ENCODE measurements around the gene ENOX1.
"Not testable (repeated sequence)": the region's sequence is repeated elsewhere in the genome, so short reads cannot be mapped to it uniquely, and the experiment has no call there.

ENOX1 gene

GRCh38 chr13:43425234-43425633 lies 361.5 kb downstream of the ENOX1 start:
- no peak overlapping the region for H3K4me3 ChIP-seq (ENCODE audit: low read depth, low read length)
- H3K4ac ChIP-seq (ENCODE audit: low read depth, low read length), result no peak overlapping the region
- no peak overlapping the region for H2AK5ac ChIP-seq (ENCODE audit: low read length)
- no peak overlapping the region for H3K9ac ChIP-seq (ENCODE audit: low read length)
- H3K23ac ChIP-seq (ENCODE audit: low read length), result no peak overlapping the region
- H3K9me3 ChIP-seq (ENCODE audit: insufficient read depth, low read depth, low read length), result no peaks in the 10 kb centered on the region
- H3K27ac ChIP-seq (ENCODE audit: low read depth, low read length), result no peak overlapping the region
- no peak overlapping the region for H2BK5ac ChIP-seq (ENCODE audit: low read depth, low read length, poor library complexity)
- no peak overlapping the region for H4K12ac ChIP-seq (ENCODE audit: low read depth, low read length)
- no peak overlapping the region for H3K18ac ChIP-seq (ENCODE audit: low read length)
- WGBS (ENCODE audit: extremely low coverage, insufficient coverage, insufficient read length), result no CpG with 5 or more reads among the region's 1 CpG
- no peak overlapping the region for H4K91ac ChIP-seq (ENCODE audit: low read depth, low read length)
- H2AFZ ChIP-seq (ENCODE audit: insufficient read depth, low read length, poor library complexity), result no peak overlapping the region
- H4K8ac ChIP-seq (ENCODE audit: low read depth, low read length), result no peak overlapping the region
- no peak for DNase-seq
- H2BK120ac ChIP-seq (ENCODE audit: insufficient read depth, low read length, poor library complexity), result no peak overlapping the region
- no peak overlapping the region for H2BK12ac ChIP-seq (ENCODE audit: low read length)
- H3K14ac ChIP-seq (ENCODE audit: low read length), result no peak overlapping the region
- no peaks in the 10 kb centered on the region for H3K27me3 ChIP-seq (ENCODE audit: insufficient read depth, low read length)
- no peak overlapping the region for H3K4me2 ChIP-seq (ENCODE audit: low read length)
- no peaks in the 10 kb centered on the region for H3K79me1 ChIP-seq (ENCODE audit: low read length)
- no peaks in the 10 kb centered on the region for H3K36me3 ChIP-seq (ENCODE audit: control insufficient read depth in 1 of 2, insufficient read depth in 2 of 2, low read length in 2 of 2)
- no peaks in the 10 kb centered on the region for H3K79me2 ChIP-seq (ENCODE audit: control insufficient read depth, insufficient read depth, low read length, poor library complexity)
- no peaks in the 10 kb centered on the region for H3K4me1 ChIP-seq (ENCODE audit: control insufficient read depth in 1 of 2, insufficient read depth in 2 of 2, low read length in 2 of 2)

- Histone ChIP-seq H2BK12ac (ENCODE audit: low read length) (no peak overlapping the region), H3K27me3 (ENCODE audit: insufficient read depth, low read length) (no peaks in the 10 kb centered on the region), H4K91ac (ENCODE audit: low read depth, low read length) (no peak overlapping the region), H3K79me2 (ENCODE audit: control insufficient read depth, insufficient read depth, low read length, poor library complexity) (no peaks in the 10 kb centered on the region), H2BK120ac (ENCODE audit: insufficient read depth, low read length, poor library complexity) (no peak overlapping the region), H3K23ac (ENCODE audit: low read length) (no peak overlapping the region), H3K4me2 (ENCODE audit: low read length) (no peak overlapping the region), H3K4me1 (ENCODE audit: control insufficient read depth in 1 of 2, insufficient read depth in 2 of 2, low read length in 2 of 2) (no peaks in the 10 kb centered on the region), H3K18ac (ENCODE audit: low read length) (no peak overlapping the region), H2AK5ac (ENCODE audit: low read length) (no peak overlapping the region), H3K79me1 (ENCODE audit: low read length) (no peaks in the 10 kb centered on the region), H3K36me3 (ENCODE audit: control insufficient read depth in 1 of 2, insufficient read depth in 2 of 2, low read length in 2 of 2) (no peaks in the 10 kb centered on the region), H4K8ac (ENCODE audit: low read depth, low read length) (no peak overlapping the region), H3K4me3 (ENCODE audit: low read depth, low read length) (no peak overlapping the region), H3K14ac (ENCODE audit: low read length) (no peak overlapping the region), H2AFZ (ENCODE audit: insufficient read depth, low read length, poor library complexity) (no peak overlapping the region), H3K9me3 (ENCODE audit: insufficient read depth, low read depth, low read length) (no peaks in the 10 kb centered on the region), H3K9ac (ENCODE audit: low read length) (no peak overlapping the region), H4K12ac (ENCODE audit: low read depth, low read length) (no peak overlapping the region), H2BK5ac (ENCODE audit: low read depth, low read length, poor library complexity) (no peak overlapping the region), H3K4ac (ENCODE audit: low read depth, low read length) (no peak overlapping the region), H3K27ac (ENCODE audit: low read depth, low read length) (no peak overlapping the region)
- no CpG with 5 or more reads among the region's 3 CpGs for whole genome bisulfite sequencing (ENCODE audit: extremely low coverage, insufficient coverage, insufficient read length)
- no peak for DNase-seq
Observed at GRCh38 chr13:43424412-43424811, 362.4 kb downstream of the ENOX1 start.

GRCh38 chr13:43422116-43422515 lies 364.7 kb downstream of the ENOX1 start:
- no peak overlapping the region for H3K27ac ChIP-seq (ENCODE audit: low read depth, low read length)
- DNase-seq, result no peak
- H3K4ac ChIP-seq (ENCODE audit: low read depth, low read length), result no peak overlapping the region
- no peak overlapping the region for H3K4me3 ChIP-seq (ENCODE audit: low read depth, low read length)
- H2BK12ac ChIP-seq (ENCODE audit: low read length), result no peak overlapping the region
- no peak overlapping the region for H3K9ac ChIP-seq (ENCODE audit: low read length)
- H3K4me1 ChIP-seq (ENCODE audit: control insufficient read depth in 1 of 2, insufficient read depth in 2 of 2, low read length in 2 of 2), result no peaks in the 10 kb centered on the region
- H4K12ac ChIP-seq (ENCODE audit: low read depth, low read length), result no peak overlapping the region
- no peaks in the 10 kb centered on the region for H3K9me3 ChIP-seq (ENCODE audit: insufficient read depth, low read depth, low read length)
- no peak overlapping the region for H2BK5ac ChIP-seq (ENCODE audit: low read depth, low read length, poor library complexity)
- H2AK5ac ChIP-seq (ENCODE audit: low read length), result no peak overlapping the region
- no peaks in the 10 kb centered on the region for H3K79me2 ChIP-seq (ENCODE audit: control insufficient read depth, insufficient read depth, low read length, poor library complexity)
- no peaks in the 10 kb centered on the region for H3K27me3 ChIP-seq (ENCODE audit: insufficient read depth, low read length)
- H2BK120ac ChIP-seq (ENCODE audit: insufficient read depth, low read length, poor library complexity), result no peak overlapping the region
- H3K18ac ChIP-seq (ENCODE audit: low read length), result no peak overlapping the region
- no peak overlapping the region for H3K4me2 ChIP-seq (ENCODE audit: low read length)
- H4K8ac ChIP-seq (ENCODE audit: low read depth, low read length), result no peak overlapping the region
- no peaks in the 10 kb centered on the region for H3K36me3 ChIP-seq (ENCODE audit: control insufficient read depth in 1 of 2, insufficient read depth in 2 of 2, low read length in 2 of 2)
- H3K14ac ChIP-seq (ENCODE audit: low read length), result no peak overlapping the region
- H3K23ac ChIP-seq (ENCODE audit: low read length), result no peak overlapping the region
- no peaks in the 10 kb centered on the region for H3K79me1 ChIP-seq (ENCODE audit: low read length)
- H4K91ac ChIP-seq (ENCODE audit: low read depth, low read length), result no peak overlapping the region
- H2AFZ ChIP-seq (ENCODE audit: insufficient read depth, low read length, poor library complexity), result no peak overlapping the region

- H3K27ac ChIP-seq (ENCODE audit: low read depth, low read length), result not testable (repeated sequence)
Observed at GRCh38 chr13:43416842-43417241, 369.9 kb downstream of the ENOX1 start.

More at GRCh38 chr13:43416842-43417241, 369.9 kb downstream of the ENOX1 start:
- H4K91ac ChIP-seq (ENCODE audit: low read depth, low read length); H3K4me3 ChIP-seq (ENCODE audit: low read depth, low read length); H3K18ac ChIP-seq (ENCODE audit: low read length); H3K14ac ChIP-seq (ENCODE audit: low read length); H2BK120ac ChIP-seq (ENCODE audit: insufficient read depth, low read length, poor library complexity); H2AK5ac ChIP-seq (ENCODE audit: low read length); H3K79me1 ChIP-seq (ENCODE audit: low read length); H3K9ac ChIP-seq (ENCODE audit: low read length); H4K8ac ChIP-seq (ENCODE audit: low read depth, low read length); H2AFZ ChIP-seq (ENCODE audit: insufficient read depth, low read length, poor library complexity); H3K4ac ChIP-seq (ENCODE audit: low read depth, low read length); DNase-seq; H3K4me2 ChIP-seq (ENCODE audit: low read length); H3K23ac ChIP-seq (ENCODE audit: low read length); H2BK12ac ChIP-seq (ENCODE audit: low read length); H3K79me2 ChIP-seq (ENCODE audit: control insufficient read depth, insufficient read depth, low read length, poor library complexity); H3K4me1 ChIP-seq (ENCODE audit: control insufficient read depth in 1 of 2, insufficient read depth in 2 of 2, low read length in 2 of 2); H2BK5ac ChIP-seq (ENCODE audit: low read depth, low read length, poor library complexity); H3K36me3 ChIP-seq (ENCODE audit: control insufficient read depth in 1 of 2, insufficient read depth in 2 of 2, low read length in 2 of 2); H3K27me3 ChIP-seq (ENCODE audit: insufficient read depth, low read length); H4K12ac ChIP-seq (ENCODE audit: low read depth, low read length): not testable (repeated sequence)
- H3K9me3 ChIP-seq (ENCODE audit: insufficient read depth, low read depth, low read length), result peaks cover 11% of the 10 kb centered on the region
- no CpG with 5 or more reads among the region's 22 CpGs for WGBS (ENCODE audit: extremely low coverage, insufficient coverage, insufficient read length)
